ENCODE data around the gene FHL1.

FHL1 gene

GRCh38 chrX:136260776-136261175 is 113.4 kb downstream of the FHL1 start:
- TF ChIP-seq CTCF (IDR thresholded peaks at IDR 0.05; ENCODE audit: low read depth, low read length, missing control alignments) = no peak
- DNase-seq (ENCODE audit: low read depth) = no peak
- H3K4me3 ChIP-seq (ENCODE audit: low read depth, low read length) = no peak overlapping the region
